GM23338 (cell line): ENCODE results near the gene OCIAD2. TPM values are rescaled to one million over a fixed set of nuclear protein-coding genes. Genes with fewer than 3 reads are reported as not detected.

Experiments
- ATAC-seq: fragments of 200-7000 bp; cut with Tn5 transposase; 3 replicates; pipeline ENCODE4 v1.9.1; 2020
- DNase-seq: peaks from one replicate; pipeline ENCODE4 v3.0.0-alpha.2; 2015; ENCODE audit warnings: low spot score
- H2AFZ ChIP-seq: fragments of 200-600 bp; sonication (generic); 2 replicates; pipeline ENCODE4 v1.8.0; 2016; ENCODE audit warnings: antibody characterized with exemption, mild to moderate bottlenecking, moderate library complexity
- H3F3A ChIP-seq: fragments of 200-600 bp; sonication (generic); replicated peaks from 2 replicates; pipeline ENCODE4 v1.8.0; 2017; ENCODE audit warnings: antibody characterized with exemption, mixed run types, low read depth
- H3K27ac ChIP-seq: fragments of 200-600 bp; sonication (generic); 2 replicates; pipeline ENCODE4 v1.6.1; 2016; ENCODE audit warnings: low read depth
- H3K27me3 ChIP-seq: fragments of 200-600 bp; sonication (generic); 2 replicates; pipeline ENCODE4 v1.8.0; 2016; ENCODE audit warnings: mild to moderate bottlenecking, mixed run types, moderate library complexity; ENCODE audit not compliant: insufficient read depth
- H3K36me3 ChIP-seq: fragments of 200-600 bp; sonication (generic); 2 replicates; pipeline ENCODE4 v1.8.0; 2016; ENCODE audit warnings: mild to moderate bottlenecking; ENCODE audit not compliant: insufficient read depth
- H3K4me1 ChIP-seq: fragments of 200-600 bp; sonication (generic); 2 replicates; pipeline ENCODE4 v1.8.0; 2016; ENCODE audit warnings: mild to moderate bottlenecking, moderate library complexity; ENCODE audit not compliant: insufficient read depth
- H3K4me2 ChIP-seq: fragments of 200-600 bp; sonication (generic); 2 replicates; pipeline ENCODE4 v1.7.1; 2017; ENCODE audit warnings: mixed run types
- H3K4me3 ChIP-seq: fragments of 200-600 bp; sonication (generic); 2 replicates; pipeline ENCODE4 v1.6.1; 2016; ENCODE audit warnings: mixed run types
- H3K79me2 ChIP-seq: fragments of 200-600 bp; sonication (generic); replicated peaks from 2 replicates; pipeline ENCODE4 v1.8.0; 2017; ENCODE audit warnings: mild to moderate bottlenecking; ENCODE audit not compliant: insufficient read depth
- H3K9me2 ChIP-seq: fragments of 200-600 bp; sonication (generic); 2 replicates; pipeline ENCODE4 v1.8.0; 2017; ENCODE audit not compliant: insufficient read depth
- H4K20me1 ChIP-seq: fragments of 200-600 bp; sonication (generic); replicated peaks from 2 replicates; pipeline ENCODE4 v1.8.0; 2017; ENCODE audit warnings: mild to moderate bottlenecking; ENCODE audit not compliant: insufficient read depth
- H3K27ac Mint-ChIP-seq: 2 replicates; pipeline ENCODE4 v1.8.0; 2020; ENCODE audit warnings: inconsistent platforms, mild to moderate bottlenecking, moderate library complexity, mixed read lengths
- H3K27me3 Mint-ChIP-seq: 3 replicates; pipeline ENCODE4 v1.8.0; 2022; ENCODE audit warnings: low read depth, mild to moderate bottlenecking, moderate library complexity, mixed read lengths, inconsistent platforms; ENCODE audit not compliant: insufficient read depth, poor library complexity
- H3K36me3 Mint-ChIP-seq: 3 replicates; pipeline ENCODE4 v1.8.0; 2021; ENCODE audit warnings: low read depth, mild to moderate bottlenecking, inconsistent platforms, moderate library complexity, mixed read lengths
- H3K4me1 Mint-ChIP-seq: 3 replicates; pipeline ENCODE4 v1.8.0; 2020; ENCODE audit warnings: mild to moderate bottlenecking, inconsistent platforms, mixed read lengths
- H3K4me3 Mint-ChIP-seq: 3 replicates; pipeline ENCODE4 v1.8.0; 2021; ENCODE audit warnings: moderate library complexity, mild to moderate bottlenecking, inconsistent platforms, mixed read lengths
- H3K9me3 Mint-ChIP-seq: 3 replicates; pipeline ENCODE4 v1.8.0; 2020; ENCODE audit warnings: moderate library complexity, mild to moderate bottlenecking, inconsistent platforms, mixed read lengths
- JUNB ChIP-seq: IDR thresholded peaks from one replicate; pipeline ENCODE4 v1.6.1; 2016; ENCODE audit warnings: antibody characterized with exemption; ENCODE audit not compliant: unreplicated experiment
- NANOG ChIP-seq: IDR thresholded peaks from 2 replicates; pipeline ENCODE4 v1.6.1; 2016; ENCODE audit warnings: antibody characterized with exemption, borderline replicate concordance
- POLR2AphosphoS5 ChIP-seq: IDR thresholded peaks from 2 replicates; pipeline ENCODE4 v1.6.1; 2016; ENCODE audit warnings: antibody characterized with exemption, low read depth
- STAT1 ChIP-seq: IDR thresholded peaks from one replicate; pipeline ENCODE4 v1.6.1; 2016; ENCODE audit warnings: antibody characterized with exemption; ENCODE audit not compliant: unreplicated experiment
- ZNF114 ChIP-seq: fragments of 250-450 bp; sonication (Bioruptor Pico); IDR thresholded peaks from 2 replicates; pipeline ENCODE4 v1.5.0; 2020; ENCODE audit warnings: mild to moderate bottlenecking, moderate library complexity
- polyA plus RNA-seq: library from polyadenylated mRNA; unstranded; fragments of >200 nt; fragmentation: Nextera tagmentation; extraction: Ambion mirVana; gene quantifications from 2 replicates; pipeline ENCODE4 v1.2.1, GENCODE V29; 2016
- total RNA-seq: library from RNA; depleted of rRNA; stranded (reverse); fragments of >200 nt; shearing (Covaris generic); gene quantifications from 2 replicates; pipeline ENCODE4 v1.2.3, GENCODE V29; 2014
- TF ChIP-seq, protein P1 (sequence below): IDR thresholded peaks from 2 replicates; pipeline ENCODE4 v1.6.1; 2016; ENCODE audit warnings: antibody characterized with exemption
- TF ChIP-seq, protein P2 (sequence below): fragments of 250-450 bp; sonication (Bioruptor Pico); IDR thresholded peaks from 2 replicates; pipeline ENCODE4 v1.5.0; 2020; ENCODE audit warnings: mild to moderate bottlenecking, moderate library complexity

Gene OCIAD2
- total and polyA plus RNA-seq, 2 experiments from 2014 or later = 36.8 to 317 TPM

DNA sequence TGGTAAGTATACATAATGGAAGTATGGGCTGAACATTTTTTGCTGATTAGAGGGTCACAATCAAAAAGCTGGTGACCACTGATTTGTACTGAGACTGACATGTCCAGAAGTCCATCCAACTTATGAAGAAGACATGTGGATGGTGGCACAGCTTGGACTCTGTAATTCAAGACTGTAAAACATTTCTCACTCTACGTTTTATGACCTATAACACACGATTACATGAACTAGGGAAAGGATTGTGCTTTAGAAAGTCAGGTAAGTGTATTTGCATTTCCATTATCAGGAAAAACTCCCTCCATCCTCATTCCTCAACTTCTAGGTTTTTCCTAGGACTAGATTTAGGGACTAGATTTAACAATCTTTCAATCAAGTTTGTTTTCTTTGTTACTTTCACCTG is 30.5 kb upstream of the OCIAD2 start:
- Histone ChIP-seq H3K4me2 (no peak overlapping the region), H3K36me3 (no peaks in the 10 kb centered on the region), H2AFZ (no peak overlapping the region), H3K79me2 (no peaks in the 10 kb centered on the region), H3F3A (no peaks in the 10 kb centered on the region), H3K27ac (no peak overlapping the region), H3K4me3 (no peak overlapping the region), H3K27me3 (no peaks in the 10 kb centered on the region), H3K9me2 (no peaks in the 10 kb centered on the region), H4K20me1 (no peaks in the 10 kb centered on the region), H3K4me1 (no peaks in the 10 kb centered on the region)
- Mint-ChIP-seq H3K36me3 (0 out of 3 replicates have a peak, but pooled peaks cover 3% of the 10 kb centered on the region), H3K27ac (no peak overlapping the region), H3K27me3 (no peaks in the 10 kb centered on the region), H3K9me3 (peaks cover 7% of the 10 kb centered on the region), H3K4me3 (no peak overlapping the region), H3K4me1 (no peaks in the 10 kb centered on the region)
- ATAC-seq (no peak), DNase-seq (no peak)
- TF ChIP-seq, protein P1, sequence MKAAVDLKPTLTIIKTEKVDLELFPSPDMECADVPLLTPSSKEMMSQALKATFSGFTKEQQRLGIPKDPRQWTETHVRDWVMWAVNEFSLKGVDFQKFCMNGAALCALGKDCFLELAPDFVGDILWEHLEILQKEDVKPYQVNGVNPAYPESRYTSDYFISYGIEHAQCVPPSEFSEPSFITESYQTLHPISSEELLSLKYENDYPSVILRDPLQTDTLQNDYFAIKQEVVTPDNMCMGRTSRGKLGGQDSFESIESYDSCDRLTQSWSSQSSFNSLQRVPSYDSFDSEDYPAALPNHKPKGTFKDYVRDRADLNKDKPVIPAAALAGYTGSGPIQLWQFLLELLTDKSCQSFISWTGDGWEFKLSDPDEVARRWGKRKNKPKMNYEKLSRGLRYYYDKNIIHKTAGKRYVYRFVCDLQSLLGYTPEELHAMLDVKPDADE = no peak
- TF ChIP-seq JUNB (no peak), STAT1 (no peak), NANOG (no peak), POLR2AphosphoS5 (no peak), ZNF114 (CRISPR knock-in tag) (no peak)
- TF ChIP-seq, protein P2, sequence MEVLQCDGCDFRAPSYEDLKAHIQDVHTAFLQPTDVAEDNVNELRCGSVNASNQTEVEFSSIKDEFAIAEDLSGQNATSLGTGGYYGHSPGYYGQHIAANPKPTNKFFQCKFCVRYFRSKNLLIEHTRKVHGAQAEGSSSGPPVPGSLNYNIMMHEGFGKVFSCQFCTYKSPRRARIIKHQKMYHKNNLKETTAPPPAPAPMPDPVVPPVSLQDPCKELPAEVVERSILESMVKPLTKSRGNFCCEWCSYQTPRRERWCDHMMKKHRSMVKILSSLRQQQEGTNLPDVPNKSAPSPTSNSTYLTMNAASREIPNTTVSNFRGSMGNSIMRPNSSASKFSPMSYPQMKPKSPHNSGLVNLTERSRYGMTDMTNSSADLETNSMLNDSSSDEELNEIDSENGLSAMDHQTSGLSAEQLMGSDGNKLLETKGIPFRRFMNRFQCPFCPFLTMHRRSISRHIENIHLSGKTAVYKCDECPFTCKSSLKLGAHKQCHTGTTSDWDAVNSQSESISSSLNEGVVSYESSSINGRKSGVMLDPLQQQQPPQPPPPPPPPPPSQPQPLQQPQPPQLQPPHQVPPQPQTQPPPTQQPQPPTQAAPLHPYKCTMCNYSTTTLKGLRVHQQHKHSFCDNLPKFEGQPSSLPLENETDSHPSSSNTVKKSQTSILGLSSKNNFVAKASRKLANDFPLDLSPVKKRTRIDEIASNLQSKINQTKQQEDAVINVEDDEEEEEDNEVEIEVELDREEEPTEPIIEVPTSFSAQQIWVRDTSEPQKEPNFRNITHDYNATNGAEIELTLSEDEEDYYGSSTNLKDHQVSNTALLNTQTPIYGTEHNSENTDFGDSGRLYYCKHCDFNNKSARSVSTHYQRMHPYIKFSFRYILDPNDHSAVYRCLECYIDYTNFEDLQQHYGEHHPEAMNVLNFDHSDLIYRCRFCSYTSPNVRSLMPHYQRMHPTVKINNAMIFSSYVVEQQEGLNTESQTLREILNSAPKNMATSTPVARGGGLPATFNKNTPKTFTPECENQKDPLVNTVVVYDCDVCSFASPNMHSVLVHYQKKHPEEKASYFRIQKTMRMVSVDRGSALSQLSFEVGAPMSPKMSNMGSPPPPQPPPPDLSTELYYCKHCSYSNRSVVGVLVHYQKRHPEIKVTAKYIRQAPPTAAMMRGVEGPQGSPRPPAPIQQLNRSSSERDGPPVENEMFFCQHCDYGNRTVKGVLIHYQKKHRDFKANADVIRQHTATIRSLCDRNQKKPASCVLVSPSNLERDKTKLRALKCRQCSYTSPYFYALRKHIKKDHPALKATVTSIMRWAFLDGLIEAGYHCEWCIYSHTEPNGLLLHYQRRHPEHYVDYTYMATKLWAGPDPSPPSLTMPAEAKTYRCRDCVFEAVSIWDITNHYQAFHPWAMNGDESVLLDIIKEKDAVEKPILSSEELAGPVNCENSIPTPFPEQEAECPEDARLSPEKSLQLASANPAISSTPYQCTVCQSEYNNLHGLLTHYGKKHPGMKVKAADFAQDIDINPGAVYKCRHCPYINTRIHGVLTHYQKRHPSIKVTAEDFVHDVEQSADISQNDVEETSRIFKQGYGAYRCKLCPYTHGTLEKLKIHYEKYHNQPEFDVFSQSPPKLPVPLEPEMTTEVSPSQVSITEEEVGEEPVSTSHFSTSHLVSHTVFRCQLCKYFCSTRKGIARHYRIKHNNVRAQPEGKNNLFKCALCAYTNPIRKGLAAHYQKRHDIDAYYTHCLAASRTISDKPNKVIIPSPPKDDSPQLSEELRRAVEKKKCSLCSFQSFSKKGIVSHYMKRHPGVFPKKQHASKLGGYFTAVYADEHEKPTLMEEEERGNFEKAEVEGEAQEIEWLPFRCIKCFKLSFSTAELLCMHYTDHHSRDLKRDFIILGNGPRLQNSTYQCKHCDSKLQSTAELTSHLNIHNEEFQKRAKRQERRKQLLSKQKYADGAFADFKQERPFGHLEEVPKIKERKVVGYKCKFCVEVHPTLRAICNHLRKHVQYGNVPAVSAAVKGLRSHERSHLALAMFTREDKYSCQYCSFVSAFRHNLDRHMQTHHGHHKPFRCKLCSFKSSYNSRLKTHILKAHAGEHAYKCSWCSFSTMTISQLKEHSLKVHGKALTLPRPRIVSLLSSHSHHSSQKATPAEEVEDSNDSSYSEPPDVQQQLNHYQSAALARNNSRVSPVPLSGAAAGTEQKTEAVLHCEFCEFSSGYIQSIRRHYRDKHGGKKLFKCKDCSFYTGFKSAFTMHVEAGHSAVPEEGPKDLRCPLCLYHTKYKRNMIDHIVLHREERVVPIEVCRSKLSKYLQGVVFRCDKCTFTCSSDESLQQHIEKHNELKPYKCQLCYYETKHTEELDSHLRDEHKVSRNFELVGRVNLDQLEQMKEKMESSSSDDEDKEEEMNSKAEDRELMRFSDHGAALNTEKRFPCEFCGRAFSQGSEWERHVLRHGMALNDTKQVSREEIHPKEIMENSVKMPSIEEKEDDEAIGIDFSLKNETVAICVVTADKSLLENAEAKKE (CRISPR knock-in tag) = no peak
